Measurements from ENCODE around the gene NHEJ1. TPM values are rescaled to one million over a fixed set of nuclear protein-coding genes. Genes with fewer than 3 reads are reported as not detected.
A peak's percentile ranks its signal among the peaks of the same experiment; 100 is the strongest.

NHEJ1 gene
- total RNA-seq, 4 donors from 2014 or later = 50.5 to 90.2 (median 65.3) TPM

DNA sequence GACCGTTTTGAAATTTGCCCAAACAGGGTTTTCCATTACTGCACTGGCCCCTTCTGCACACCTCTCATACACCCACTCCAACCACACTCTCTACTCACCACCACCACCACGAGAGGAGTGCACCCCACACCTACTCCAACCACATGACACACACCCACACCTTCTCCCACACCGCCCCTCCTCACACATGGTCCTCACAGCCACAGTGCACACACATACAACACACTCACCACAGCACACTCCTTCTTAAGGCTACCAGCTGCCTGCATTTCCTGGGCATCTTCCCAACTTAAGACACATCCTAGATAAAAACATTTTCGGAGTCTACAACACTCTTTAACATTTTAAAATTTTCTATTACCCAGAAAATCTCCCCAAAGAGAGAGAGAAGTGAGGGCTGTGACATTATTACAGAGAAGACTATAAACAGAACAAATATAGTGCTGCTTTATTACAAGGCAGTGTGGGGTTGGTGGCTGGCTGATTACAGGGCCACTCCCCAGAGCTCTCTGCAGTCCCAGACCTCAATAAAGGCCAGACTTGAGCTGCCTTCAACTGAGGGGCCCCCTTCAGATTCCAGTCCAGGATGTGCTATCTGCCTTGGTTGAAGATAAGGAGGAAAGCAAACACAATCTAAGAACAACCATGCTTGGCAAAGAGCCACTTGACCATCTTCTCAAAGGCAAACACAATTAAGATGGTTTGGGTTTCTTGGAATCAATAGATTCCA, 36.1 kb downstream of the NHEJ1 start:
- 33 to 67% methylated on average over 1 to 4 of the region's 4 CpGs for WGBS, 2 donors (ENCODE audit: low coverage in 1 of 2)
- Histone ChIP-seq H3K27ac (peak overlapping the region; percentile 76 to 87 (median 82)), H3K4me1 (peaks cover 14 to 72% (median 57%) of the 10 kb centered on the region in 4 donors), H3K4me3 (peak overlapping the region in 1 of 4 donors; percentile 15), H3K27me3 (no peaks in the 10 kb centered on the region), H3K36me3 (no peaks in the 10 kb centered on the region), H3K9me3 (no peaks in the 10 kb centered on the region)
- in situ Hi-C loops (cut with MboI; ENCODE audit: low pct_ligation_motif_present in 1 of 4, low pct_unique_long_range_greater_than_20kb in 1 of 4, low sequenced_read_pairs in 3 of 4) (loop anchor here in 2 of 4 donors (10.0 kb wide), 2 partner anchors 60 to 70 kb away; partner anchors contain the start of gene IHH (in 1 of the 2)), intact Hi-C loops (cut with DNase I; ENCODE audit: low total_unique reads) (no loop called here)
- DNase-seq = peak; percentile 77
- TF ChIP-seq POLR2AphosphoS5 (IDR thresholded peaks at IDR 0.05) (no peak), POLR2A (IDR thresholded peaks at IDR 0.05) (peak; percentile 41), EP300 (IDR thresholded peaks at IDR 0.05; ENCODE audit: low read depth) (no peak)
- TF ChIP-seq, protein P1, sequence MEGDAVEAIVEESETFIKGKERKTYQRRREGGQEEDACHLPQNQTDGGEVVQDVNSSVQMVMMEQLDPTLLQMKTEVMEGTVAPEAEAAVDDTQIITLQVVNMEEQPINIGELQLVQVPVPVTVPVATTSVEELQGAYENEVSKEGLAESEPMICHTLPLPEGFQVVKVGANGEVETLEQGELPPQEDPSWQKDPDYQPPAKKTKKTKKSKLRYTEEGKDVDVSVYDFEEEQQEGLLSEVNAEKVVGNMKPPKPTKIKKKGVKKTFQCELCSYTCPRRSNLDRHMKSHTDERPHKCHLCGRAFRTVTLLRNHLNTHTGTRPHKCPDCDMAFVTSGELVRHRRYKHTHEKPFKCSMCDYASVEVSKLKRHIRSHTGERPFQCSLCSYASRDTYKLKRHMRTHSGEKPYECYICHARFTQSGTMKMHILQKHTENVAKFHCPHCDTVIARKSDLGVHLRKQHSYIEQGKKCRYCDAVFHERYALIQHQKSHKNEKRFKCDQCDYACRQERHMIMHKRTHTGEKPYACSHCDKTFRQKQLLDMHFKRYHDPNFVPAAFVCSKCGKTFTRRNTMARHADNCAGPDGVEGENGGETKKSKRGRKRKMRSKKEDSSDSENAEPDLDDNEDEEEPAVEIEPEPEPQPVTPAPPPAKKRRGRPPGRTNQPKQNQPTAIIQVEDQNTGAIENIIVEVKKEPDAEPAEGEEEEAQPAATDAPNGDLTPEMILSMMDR (IDR thresholded peaks at IDR 0.05) = no peak

DNA sequence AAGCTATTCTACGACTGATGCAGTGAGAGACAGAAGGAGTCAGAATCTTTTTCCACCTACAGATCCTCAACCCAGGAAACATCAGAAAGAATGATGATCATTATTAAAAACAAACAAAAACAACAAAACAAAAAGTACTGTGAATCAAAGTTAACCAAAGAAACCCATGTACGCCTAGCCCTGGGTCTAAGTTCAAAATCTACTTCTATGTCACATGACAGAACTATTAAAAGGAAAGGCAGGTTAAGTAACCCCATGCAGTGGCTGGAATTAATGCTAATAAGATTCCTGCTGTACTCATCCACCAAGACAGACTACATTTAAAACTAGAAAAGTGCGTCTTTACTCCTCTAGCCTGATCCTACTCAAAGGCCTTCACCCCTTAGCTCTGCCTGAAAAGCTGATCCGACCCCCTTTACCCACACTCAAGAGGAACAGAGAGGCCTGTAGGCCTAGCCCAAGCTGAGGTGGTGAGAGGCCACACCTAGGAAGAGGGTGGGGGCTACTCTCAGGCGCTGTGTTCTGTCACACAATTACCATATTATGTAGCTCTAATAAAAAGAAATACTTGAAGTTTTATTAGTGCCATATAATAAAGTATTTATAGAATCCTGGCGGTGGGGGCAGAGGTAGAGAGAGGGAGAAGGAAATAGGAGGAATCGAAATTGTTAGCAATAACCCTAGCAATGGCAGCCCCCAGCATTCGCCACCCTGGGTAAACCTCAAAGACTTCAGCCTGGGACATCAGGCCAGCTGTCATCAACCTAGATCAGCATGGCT, 37.1 kb downstream of the NHEJ1 start:
- DNase-seq = peak; percentile 71
- in situ Hi-C loops (cut with MboI; ENCODE audit: low pct_ligation_motif_present in 1 of 4, low pct_unique_long_range_greater_than_20kb in 1 of 4, low sequenced_read_pairs in 3 of 4) (loop anchor here in 2 of 4 donors (10.0 kb wide), 2 partner anchors 59 to 69 kb away; partner anchors contain the start of gene IHH (in 1 of the 2)), intact Hi-C loops (cut with DNase I; ENCODE audit: low total_unique reads) (no loop called here)
- H3K9me3 ChIP-seq = no peaks in the 10 kb centered on the region
- H3K4me1 ChIP-seq = peaks cover 14 to 72% (median 63%) of the 10 kb centered on the region in 4 donors
- TF ChIP-seq POLR2AphosphoS5 (IDR thresholded peaks at IDR 0.05) = peak in 1 of 3 donors; percentile 35
- TF ChIP-seq, protein P1 (IDR thresholded peaks at IDR 0.05) = peak in 1 of 5 experiments; percentile 3
- TF ChIP-seq EP300 (IDR thresholded peaks at IDR 0.05; ENCODE audit: low read depth) = no peak
- no peak for TF ChIP-seq POLR2A (IDR thresholded peaks at IDR 0.05)
- WGBS, 2 donors (ENCODE audit: low coverage in 1 of 2) = 51 to 58% methylated on average over 2 to 8 of the region's 8 CpGs
- peak overlapping the region in 1 of 4 donors; percentile 15 for H3K4me3 ChIP-seq
- H3K36me3 ChIP-seq = no peaks in the 10 kb centered on the region
- peak overlapping the region; percentile 76 to 87 (median 82) for H3K27ac ChIP-seq
- H3K27me3 ChIP-seq = no peaks in the 10 kb centered on the region

DNA sequence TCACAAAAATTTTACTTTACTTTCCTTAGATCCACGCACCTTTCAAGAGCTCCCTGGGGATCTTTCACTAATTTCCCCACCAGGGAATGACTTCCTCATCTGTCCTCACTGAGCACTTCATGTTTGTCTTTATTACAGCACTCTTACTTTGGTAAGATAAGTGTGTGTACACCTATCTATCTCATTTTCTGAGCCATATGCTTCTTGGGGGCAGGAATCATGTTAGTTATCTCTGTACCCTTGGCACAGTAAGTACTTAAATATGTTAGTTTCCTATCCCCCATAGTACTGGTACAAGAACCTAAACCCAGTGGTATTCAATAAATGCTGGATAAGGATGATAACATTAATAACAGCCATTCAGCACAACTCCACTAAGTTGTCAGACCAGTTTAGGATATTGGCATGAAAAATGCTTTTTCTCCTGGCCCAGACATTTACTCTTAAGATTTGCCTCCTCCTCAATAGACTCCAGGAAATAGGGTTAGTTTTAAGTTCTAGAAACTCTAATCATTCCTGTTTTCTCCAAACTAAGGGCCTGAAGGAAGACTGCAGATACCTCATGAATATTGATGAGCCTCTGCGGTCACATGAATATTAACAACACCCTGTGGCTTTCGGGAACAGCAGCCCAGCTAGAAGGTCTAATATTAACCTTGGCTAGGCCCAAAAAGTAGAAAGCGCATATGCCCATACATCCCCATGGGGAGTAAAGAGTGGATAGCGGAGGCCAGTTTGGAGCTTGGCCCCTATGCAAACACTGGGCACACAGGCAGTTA, 38.2 kb downstream of the NHEJ1 start:
- Histone ChIP-seq H3K9me3 (no peaks in the 10 kb centered on the region), H3K27me3 (no peaks in the 10 kb centered on the region), H3K36me3 (no peaks in the 10 kb centered on the region), H3K4me1 (peaks cover 14 to 73% (median 65%) of the 10 kb centered on the region in 4 donors), H3K4me3 (peak overlapping the region in 1 of 4 donors; percentile 6), H3K27ac (peak overlapping the region; percentile 76 to 87 (median 82))
- TF ChIP-seq POLR2A (IDR thresholded peaks at IDR 0.05) (no peak), POLR2AphosphoS5 (IDR thresholded peaks at IDR 0.05) (peak in 1 of 3 donors; percentile 18)
- no peak for DNase-seq
- 64 to 69% methylated on average over 5 of the region's 5 CpGs for WGBS, 2 donors (ENCODE audit: low coverage in 1 of 2)
- intact Hi-C loops (cut with DNase I; ENCODE audit: low total_unique reads) = no loop called here
- in situ Hi-C loops (cut with MboI; ENCODE audit: low pct_ligation_motif_present in 1 of 4, low pct_unique_long_range_greater_than_20kb in 1 of 4, low sequenced_read_pairs in 3 of 4) = loop anchor here in 2 of 4 donors (10.0 kb wide), 2 partner anchors 58 to 68 kb away; partner anchors contain the start of gene IHH (in 1 of the 2)

DNA sequence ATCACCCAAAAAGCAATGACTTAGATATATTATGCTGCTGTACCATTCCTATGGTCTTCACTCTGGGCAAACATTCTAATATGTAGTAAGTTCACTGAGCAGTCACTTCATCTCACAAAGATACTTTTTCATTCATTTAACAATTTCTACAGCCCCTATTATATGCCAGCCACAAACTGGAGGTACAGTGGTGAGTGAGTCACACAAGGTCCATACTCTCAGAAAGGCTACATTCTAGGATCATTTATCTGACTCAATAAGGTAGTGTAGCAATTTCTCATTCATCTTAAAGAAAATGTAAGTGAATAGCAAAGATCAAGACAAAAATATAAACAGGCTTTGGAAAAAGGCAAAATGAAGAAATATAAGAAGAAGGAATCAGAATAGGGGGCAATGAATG, 40.5 kb downstream of the NHEJ1 start:
- Histone ChIP-seq H3K27ac (no peak overlapping the region), H3K4me1 (peaks cover 7 to 76% (median 65%) of the 10 kb centered on the region in 4 donors), H3K4me3 (no peak overlapping the region), H3K36me3 (no peaks in the 10 kb centered on the region), H3K27me3 (no peaks in the 10 kb centered on the region), H3K9me3 (no peaks in the 10 kb centered on the region)
- intact Hi-C loops (cut with DNase I; ENCODE audit: low total_unique reads) = no loop called here
- no peak for DNase-seq
- in situ Hi-C loops (cut with MboI; ENCODE audit: low pct_ligation_motif_present in 1 of 4, low pct_unique_long_range_greater_than_20kb in 1 of 4, low sequenced_read_pairs in 3 of 4) = loop anchor here in 2 of 4 donors (10.0 kb wide), 2 partner anchors 55 to 65 kb away; partner anchors contain the start of gene IHH (in 1 of the 2)
- TF ChIP-seq POLR2AphosphoS5 (IDR thresholded peaks at IDR 0.05) (no peak), POLR2A (IDR thresholded peaks at IDR 0.05) (no peak), EP300 (IDR thresholded peaks at IDR 0.05; ENCODE audit: low read depth) (no peak)
- TF ChIP-seq, protein P1 (IDR thresholded peaks at IDR 0.05) = no peak

Measured in transverse colon (tissue), 4 donors.